Pancreas (tissue), 10 donors: ENCODE measurements around the gene KDM8. TPM values are rescaled to one million over a fixed set of nuclear protein-coding genes. Genes with fewer than 3 reads are reported as not detected.

Source experiments
- ATAC-seq, 4 donors: fragments of 200-7000 bp; cut with Tn5 transposase; one replicate each; pipeline versions ENCODE4 v1.8.0 to v1.9.1; 2020; ENCODE audit warnings: mild to moderate bottlenecking in 4 of 4, moderate library complexity in 4 of 4
- DNase-seq, 6 donors: peaks; one replicate each; pipeline ENCODE4 v3.0.0-alpha.2; 2020
- FAIRE-seq: peaks from 2 replicates; lab custom pipeline; 2012; peaks lifted over from hg19 to GRCh38; lab: Jason Lieb, UNC
- H3K27ac ChIP-seq, 4 donors: fragments of 200-600 bp; sonication (generic); 1 replicate in 3 of 4; 2 replicates in 1 of 4; pipeline versions ENCODE4 v1.5.0 to v1.8.0; 2020
- H3K27me3 ChIP-seq, 4 donors: fragments of 200-600 bp; one replicate each; pipeline ENCODE4 v1.8.0; 2021
- H3K36me3 ChIP-seq, 3 donors: fragments of 200-600 bp; sonication (generic) in 1 of 3; one replicate each; pipeline versions ENCODE4 v1.5.0 to v1.8.0; 2020 to 2021
- H3K4me1 ChIP-seq, 3 donors: fragments of 200-600 bp; one replicate each; pipeline ENCODE4 v1.8.0; 2021
- H3K4me3 ChIP-seq, 4 donors: fragments of 200-600 bp; sonication (generic) in 2 of 4; one replicate each; pipeline versions ENCODE4 v1.5.0 to v1.8.0; 2020 to 2021
- H3K9me3 ChIP-seq, 4 donors: fragments of 200-600 bp; one replicate each; pipeline ENCODE4 v1.8.0; 2021
- CTCF ChIP-seq, 4 donors: fragments of 200-600 bp; sonication (generic) in 3 of 4; IDR thresholded peaks; one replicate each; pipeline versions ENCODE4 v1.5.0 to v1.8.0; 2021; ENCODE audit warnings: antibody characterized with exemption in 4 of 4
- WGBS, 2 donors: extraction: QIAGEN DNeasy Blood & Tissue Kit; methylation state at CpG; one replicate each; pipeline ENCODE4 v1.1.7; 2013; 5-methylcytosine and 5-hydroxymethylcytosine counted together
- intact Hi-C, 3 donors: fragments of 100-400 bp; cut with DNase I; formaldehyde crosslinking; loops; one replicate each; pipeline versions ENCODE4 v1.11.1 to v1.14.2; 2022
- polyA plus RNA-seq, 2 donors: library from polyadenylated mRNA; stranded (reverse); fragments of 200-250 nt; gene quantifications; one replicate each; pipeline ENCODE4 v1.2.3, GENCODE V29; 2013
- total RNA-seq, 6 donors: library from RNA; stranded (reverse); fragmentation: NEBNext Ultra II Directional in 4 of 6; extraction: Animal tissue kit (Norgen Biotek cat#: 25700) in 4 of 6; gene quantifications; one replicate each; pipeline versions ENCODE4 v1.2.1 to v1.2.4, GENCODE V29; 2021 to 2023
- donor health status: healthy with polysubstance abuse.
- donor health status: DM: no; HTN: no; CAD: no; lungs with moderate emphysema.
- donor health status: DM: no; HTN: no; CAD: no.
- donor health status: control.
- donor health status: control.
- donor health status: Bipolar disorder and iron deficiency.
- donor health status: DM: yes; HTN: yes; CAD: no.
- donor health status: DM: no; HTN: no; CAD: no.
- donor health status: DM: no; HTN: no; CAD: no.
- donor health status: DM: yes; HTN: yes; CAD: no.

The KDM8 gene
- total and polyA plus RNA-seq, 8 donors = 4.7 to 17.7 (median 6.8) TPM

GRCh38 chr16:27179500-27180072, 23.7 kb upstream of the KDM8 start:
- Histone ChIP-seq H3K9me3 (no peaks in the 10 kb centered on the region), H3K27me3 (no peaks in the 10 kb centered on the region), H3K4me3 (no peak overlapping the region), H3K4me1 (no peaks in the 10 kb centered on the region), H3K36me3 (no peaks in the 10 kb centered on the region), H3K27ac (no peak overlapping the region)
- ATAC-seq = peak; percentile 97 to 100 (median 99)
- DNase-seq = peak; percentile 80 to 96 (median 90)
- intact Hi-C loops = loop anchor here (5.0 to 10.0 kb wide), 3 partner anchors 55 to 193 kb away; no protein-coding TSS in a partner anchor
- TF ChIP-seq CTCF (IDR thresholded peaks at IDR 0.05) = peak; percentile 83 to 93 (median 85)
- no peak for FAIRE-seq
- WGBS, 2 donors = 10% methylated on average over 13 of the region's 13 CpGs

GRCh38 chr16:27181019-27181790, 22.1 kb upstream of the KDM8 start:
- ATAC-seq (peak in 1 of 4 donors; percentile 21), FAIRE-seq (no peak), DNase-seq (no peak)
- H3K4me1 ChIP-seq = no peaks in the 10 kb centered on the region
- WGBS, 2 donors = 83% methylated on average over 8 of the region's 8 CpGs
- H3K9me3 ChIP-seq = no peaks in the 10 kb centered on the region
- H3K27ac ChIP-seq = no peak overlapping the region
- TF ChIP-seq CTCF (IDR thresholded peaks at IDR 0.05) = no peak
- no peak overlapping the region for H3K4me3 ChIP-seq
- no peaks in the 10 kb centered on the region for H3K27me3 ChIP-seq
- intact Hi-C loops = loop anchor here in 1 of 3 donors (10.0 kb wide), 1 partner anchor 54 kb away; no protein-coding TSS in a partner anchor
- no peaks in the 10 kb centered on the region for H3K36me3 ChIP-seq

- FAIRE-seq (no peak), DNase-seq (no peak), ATAC-seq (no peak)
- no peaks in the 10 kb centered on the region for H3K4me1 ChIP-seq
- no peak overlapping the region for H3K27ac ChIP-seq
- 80 to 92% methylated on average over 7 of the region's 7 CpGs for WGBS, 2 donors
- no peak for TF ChIP-seq CTCF (IDR thresholded peaks at IDR 0.05)
- no peaks in the 10 kb centered on the region for H3K9me3 ChIP-seq
- H3K4me3 ChIP-seq = no peak overlapping the region
- H3K27me3 ChIP-seq = no peaks in the 10 kb centered on the region
- intact Hi-C loops = loop anchor here in 1 of 3 donors (10.0 kb wide), 1 partner anchor 52 kb away; no protein-coding TSS in a partner anchor
- H3K36me3 ChIP-seq = no peaks in the 10 kb centered on the region
These were observed 20.4 kb upstream of the KDM8 start for GRCh38 chr16:27182906-27183405.

GRCh38 chr16:27185776-27186130, 17.6 kb upstream of the KDM8 start:
- TF ChIP-seq CTCF (IDR thresholded peaks at IDR 0.05) = no peak
- no peaks in the 10 kb centered on the region for H3K9me3 ChIP-seq
- H3K27me3 ChIP-seq = no peaks in the 10 kb centered on the region
- WGBS, 2 donors = 90 to 98% methylated on average over 1 of the region's 1 CpG
- intact Hi-C loops = loop anchor here in 1 of 3 donors (10.0 kb wide), 1 partner anchor 49 kb away; no protein-coding TSS in a partner anchor
- DNase-seq (no peak), ATAC-seq (no peak), FAIRE-seq (no peak)
- H3K4me1 ChIP-seq = peaks cover 3 to 16% (median 4%) of the 10 kb centered on the region in 3 donors
- no peak overlapping the region for H3K27ac ChIP-seq
- no peak overlapping the region for H3K4me3 ChIP-seq
- H3K36me3 ChIP-seq = no peaks in the 10 kb centered on the region
